HepG2 (cell line): ENCODE measurements around the gene MAP2K5.

Source experiments
- CBX2 ChIP-seq, 2 experiments: fragments of 200-600 bp in 1 of 2; sonication (generic); formaldehyde crosslinking in 1 of 2; IDR thresholded peaks; 2 replicates each; pipeline versions ENCODE4 v1.7.0 to v1.8.1; 2018 to 2022; ENCODE audit warnings: low read depth in 2 of 2, low read length in 1 of 2, mild to moderate bottlenecking in 1 of 2, missing genetic modification reagents in 1 of 2
- PCBP2 ChIP-seq: fragments of 200-400 bp; formaldehyde crosslinking; optimal IDR thresholded peaks from 2 replicates; pipeline ENCODE3; 2018; ENCODE audit warnings: low read length, low read depth; ENCODE audit not compliant: poor library complexity, severe bottlenecking
- RXRB ChIP-seq: IDR thresholded peaks from 2 replicates; pipeline ENCODE4 v1.6.1; 2016; ENCODE audit warnings: borderline replicate concordance, missing genetic modification reagents, missing compliant biosample characterization
- SUZ12 ChIP-seq: fragments of 150-350 bp; IDR thresholded peaks from 2 replicates; pipeline ENCODE4 v1.6.1; 2014; ENCODE audit warnings: low read depth, low read length
- ZNF781 ChIP-seq: sonication (generic); formaldehyde crosslinking; IDR thresholded peaks from 2 replicates; pipeline ENCODE4 v1.5.1; 2020; ENCODE audit warnings: borderline replicate concordance, mild to moderate bottlenecking, missing genetic modification reagents; ENCODE audit errors: not compliant biosample characterization
- TF ChIP-seq, protein P1 (sequence below): sonication (generic); formaldehyde crosslinking; IDR thresholded peaks from 2 replicates; pipeline ENCODE4 v1.8.0; 2022; ENCODE audit warnings: mild to moderate bottlenecking, missing genetic modification reagents, moderate library complexity
- TF ChIP-seq, protein P2 (sequence below): sonication (generic); formaldehyde crosslinking; IDR thresholded peaks from 2 replicates; pipeline ENCODE4 v1.4.0; 2020; ENCODE audit warnings: missing genetic modification reagents
- TF ChIP-seq, protein P3 (sequence below), 2 experiments: sonication (generic) in 1 of 2; formaldehyde crosslinking in 1 of 2; IDR thresholded peaks; 2 replicates each; pipeline versions ENCODE4 v1.5.1 to v1.6.1; 2011 to 2020; ENCODE audit warnings: borderline replicate concordance in 1 of 2, low read depth in 1 of 2, low read length in 1 of 2, mild to moderate bottlenecking in 1 of 2, missing genetic modification reagents in 1 of 2, moderate library complexity in 1 of 2

DNA sequence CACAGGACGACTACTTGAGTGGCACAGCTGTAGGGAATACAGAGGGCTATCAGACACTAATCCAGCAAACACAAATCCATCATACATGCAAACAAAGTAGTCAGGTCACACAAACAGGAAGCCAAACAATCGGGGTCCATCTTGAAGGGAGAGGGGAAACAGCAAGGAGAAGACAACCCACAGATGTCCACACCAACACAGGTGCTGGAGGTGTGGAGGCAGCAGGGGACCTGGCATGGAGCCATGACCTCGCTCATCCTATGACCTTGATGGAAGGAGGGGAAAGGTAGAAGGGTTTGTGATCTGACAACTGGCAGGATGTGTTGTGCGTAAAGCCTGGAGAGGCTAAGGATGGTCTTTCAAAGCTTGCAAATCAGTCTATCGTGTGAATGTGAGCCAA, 242.9 kb downstream of the MAP2K5 start:
- TF ChIP-seq CBX2 (IDR thresholded peaks at IDR 0.05; ENCODE audit: low read depth, low read length) (no peak), CBX2 (CRISPR knock-in tag; IDR thresholded peaks at IDR 0.05; ENCODE audit: low read depth) (no peak), PCBP2 (no peak), ZNF781 (no peak), SUZ12 (no peak), RXRB (no peak)
- TF ChIP-seq, protein P1, sequence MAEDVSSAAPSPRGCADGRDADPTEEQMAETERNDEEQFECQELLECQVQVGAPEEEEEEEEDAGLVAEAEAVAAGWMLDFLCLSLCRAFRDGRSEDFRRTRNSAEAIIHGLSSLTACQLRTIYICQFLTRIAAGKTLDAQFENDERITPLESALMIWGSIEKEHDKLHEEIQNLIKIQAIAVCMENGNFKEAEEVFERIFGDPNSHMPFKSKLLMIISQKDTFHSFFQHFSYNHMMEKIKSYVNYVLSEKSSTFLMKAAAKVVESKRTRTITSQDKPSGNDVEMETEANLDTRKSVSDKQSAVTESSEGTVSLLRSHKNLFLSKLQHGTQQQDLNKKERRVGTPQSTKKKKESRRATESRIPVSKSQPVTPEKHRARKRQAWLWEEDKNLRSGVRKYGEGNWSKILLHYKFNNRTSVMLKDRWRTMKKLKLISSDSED (CRISPR knock-in tag) = no peak
- TF ChIP-seq, protein P2, sequence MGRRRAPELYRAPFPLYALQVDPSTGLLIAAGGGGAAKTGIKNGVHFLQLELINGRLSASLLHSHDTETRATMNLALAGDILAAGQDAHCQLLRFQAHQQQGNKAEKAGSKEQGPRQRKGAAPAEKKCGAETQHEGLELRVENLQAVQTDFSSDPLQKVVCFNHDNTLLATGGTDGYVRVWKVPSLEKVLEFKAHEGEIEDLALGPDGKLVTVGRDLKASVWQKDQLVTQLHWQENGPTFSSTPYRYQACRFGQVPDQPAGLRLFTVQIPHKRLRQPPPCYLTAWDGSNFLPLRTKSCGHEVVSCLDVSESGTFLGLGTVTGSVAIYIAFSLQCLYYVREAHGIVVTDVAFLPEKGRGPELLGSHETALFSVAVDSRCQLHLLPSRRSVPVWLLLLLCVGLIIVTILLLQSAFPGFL (CRISPR knock-in tag) = no peak
- TF ChIP-seq, protein P3, sequence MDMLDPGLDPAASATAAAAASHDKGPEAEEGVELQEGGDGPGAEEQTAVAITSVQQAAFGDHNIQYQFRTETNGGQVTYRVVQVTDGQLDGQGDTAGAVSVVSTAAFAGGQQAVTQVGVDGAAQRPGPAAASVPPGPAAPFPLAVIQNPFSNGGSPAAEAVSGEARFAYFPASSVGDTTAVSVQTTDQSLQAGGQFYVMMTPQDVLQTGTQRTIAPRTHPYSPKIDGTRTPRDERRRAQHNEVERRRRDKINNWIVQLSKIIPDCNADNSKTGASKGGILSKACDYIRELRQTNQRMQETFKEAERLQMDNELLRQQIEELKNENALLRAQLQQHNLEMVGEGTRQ (IDR thresholded peaks at IDR 0.05; ENCODE audit: low read depth, low read length) = no peak
- TF ChIP-seq, protein P3 (CRISPR knock-in tag; IDR thresholded peaks at IDR 0.05; ENCODE audit: borderline replicate concordance) = no peak
